CD4-positive, alpha-beta T cell treated with Interleukin-6 for 4 hours (primary cell): ENCODE data around the gene PGA3.
A peak's percentile ranks its signal among the peaks of the same experiment; 100 is the strongest.

Experiments used
- DNase-seq: peaks from one replicate; pipeline ENCODE4 v3.0.0-alpha.2; 2020; ENCODE audit warnings: mixed read lengths

Gene PGA3

DNA sequence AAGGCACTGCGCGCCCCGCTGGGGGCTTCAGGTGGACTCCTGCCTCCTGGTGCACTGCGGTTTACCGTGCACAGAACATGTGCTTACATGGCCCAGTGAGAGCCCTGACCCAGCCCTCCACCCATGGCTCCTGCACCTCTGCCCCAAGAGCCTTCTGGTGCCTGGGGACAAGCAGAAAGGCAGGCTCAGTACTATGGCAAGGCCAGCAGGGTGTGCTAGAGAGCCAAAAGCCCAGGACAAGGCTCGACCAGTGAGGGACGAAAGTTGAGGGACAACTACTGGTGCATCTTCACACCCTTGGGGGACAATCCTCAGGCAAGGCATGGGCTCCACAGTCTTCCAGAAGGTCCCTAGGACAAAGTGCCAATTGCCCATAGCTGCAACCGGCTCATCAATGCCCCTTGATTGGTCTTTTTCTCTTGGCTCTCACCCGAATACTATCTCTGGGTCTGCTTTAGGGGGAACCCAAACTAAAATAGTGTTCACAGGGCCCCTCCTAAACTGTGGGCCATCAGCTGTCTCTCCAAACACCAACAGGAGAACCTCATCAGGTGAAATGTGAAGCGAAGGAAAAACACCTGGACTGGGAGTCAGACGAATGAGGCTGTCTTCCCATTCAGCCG, 51.2 kb downstream of the PGA3 start:
- DNase-seq = peak; percentile 66

DNA sequence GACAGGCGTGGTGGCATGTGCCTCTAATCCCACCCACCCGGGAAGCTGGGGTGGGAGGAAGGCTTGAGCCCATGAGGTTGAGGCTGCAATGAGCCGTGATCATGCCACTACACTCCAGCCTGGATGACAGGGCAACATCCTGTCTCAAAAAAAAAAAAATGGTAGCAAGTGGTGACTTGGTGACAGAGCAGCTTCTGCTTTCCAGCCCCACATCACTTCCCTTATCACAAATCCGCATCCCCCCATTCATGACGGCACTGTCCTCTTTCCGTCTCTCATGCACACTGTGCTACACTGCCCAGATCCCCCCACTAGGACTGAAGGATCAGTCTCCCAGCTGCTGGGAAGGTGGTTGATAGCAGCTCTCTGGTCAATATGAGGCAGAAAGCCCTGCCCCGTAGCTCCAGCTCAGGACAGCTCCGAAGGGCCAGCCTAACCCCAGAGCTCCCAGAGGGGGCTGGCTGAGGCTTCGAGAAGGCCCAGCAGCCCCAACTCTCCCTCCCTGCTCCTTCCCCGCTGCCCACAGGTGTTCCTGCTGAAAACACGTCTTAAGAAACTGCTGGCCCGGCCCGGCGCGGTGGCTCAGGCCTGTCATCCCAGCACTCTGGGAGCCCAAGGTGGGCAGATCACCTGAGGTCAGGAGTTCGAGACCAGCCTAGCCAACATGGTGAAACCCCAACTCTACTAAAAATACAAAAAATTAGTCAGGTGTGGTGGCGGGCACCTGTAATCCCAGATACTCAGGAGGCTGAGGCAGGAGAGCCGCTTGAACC, 53.6 kb downstream of the PGA3 start:
- no peak for DNase-seq

DNA sequence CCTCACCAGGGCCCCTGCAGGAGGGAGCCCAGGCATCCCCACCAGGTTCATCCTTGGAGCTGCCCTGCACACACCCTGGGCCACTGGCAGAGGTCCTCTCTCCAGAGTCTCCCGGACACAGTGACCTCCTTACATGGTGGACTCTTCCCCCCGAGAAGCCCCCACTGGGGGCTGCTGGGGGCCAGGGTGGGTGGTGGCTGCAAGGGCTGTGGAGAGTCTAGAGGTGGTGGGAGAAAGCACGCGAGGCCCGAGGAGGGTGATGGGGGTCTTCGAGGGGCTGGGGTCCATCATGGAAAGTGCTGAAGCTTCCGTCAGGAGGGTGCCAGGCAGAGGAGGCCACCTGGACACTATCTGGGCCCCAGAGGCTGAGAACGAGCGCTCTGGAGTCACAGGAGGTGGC, 55.2 kb downstream of the PGA3 start:
- no peak for DNase-seq

DNA sequence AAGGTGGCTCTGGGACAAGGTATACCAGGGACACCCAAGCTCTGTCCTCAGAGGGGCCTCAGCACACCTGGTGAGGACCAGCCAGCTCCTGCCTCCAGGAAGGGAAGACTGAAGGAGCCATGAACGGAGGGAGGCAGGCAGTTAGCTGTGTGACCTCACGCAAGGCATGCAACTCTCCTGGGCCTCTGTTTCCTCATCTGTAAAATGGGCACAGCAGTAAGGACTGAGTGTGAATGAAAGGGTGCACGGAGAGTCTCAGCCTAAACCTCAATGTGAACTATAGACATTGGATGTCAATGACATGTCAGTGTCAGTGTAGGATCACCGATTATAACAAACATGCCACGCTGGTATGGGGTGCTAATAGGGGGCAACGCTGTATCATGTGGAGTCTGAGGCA, 56.0 kb downstream of the PGA3 start:
- no peak for DNase-seq
